ENCODE measurements around the gene SYNPO2. TPM values are rescaled to one million over a fixed set of nuclear protein-coding genes. Genes with fewer than 3 reads are reported as not detected.

The SYNPO2 gene
- total RNA-seq, 1 experiment from 2014 or later: 0.93 TPM

GRCh38 chr4:118931786-118932185 is 43.1 kb downstream of the SYNPO2 start:
- Histone ChIP-seq H2AFZ (ENCODE audit: low read depth, low read length, poor library complexity, severe bottlenecking) (no peak overlapping the region), H3K27me3 (ENCODE audit: insufficient read depth, low read length) (no peaks in the 10 kb centered on the region), H3K27ac (ENCODE audit: low read depth, low read length) (no peak overlapping the region), H3K4me1 (ENCODE audit: control insufficient read depth in 1 of 2, insufficient read depth in 2 of 2, low read length in 2 of 2) (no peaks in the 10 kb centered on the region), H3K9me3 (ENCODE audit: control insufficient read depth in 1 of 2, insufficient read depth in 1 of 2, low read depth in 1 of 2, low read length in 2 of 2) (no peaks in the 10 kb centered on the region), H3K9ac (ENCODE audit: low read length) (no peak overlapping the region), H3K79me2 (ENCODE audit: insufficient read depth, low read length) (no peaks in the 10 kb centered on the region), H4K20me1 (ENCODE audit: insufficient read depth) (no peaks in the 10 kb centered on the region), H3K4me2 (ENCODE audit: low read length) (no peak overlapping the region), H3K36me3 (ENCODE audit: control insufficient read depth in 1 of 2, insufficient read depth in 2 of 2, low read length in 2 of 2) (no peaks in the 10 kb centered on the region), H3K9me2 (ENCODE audit: insufficient read depth) (no peaks in the 10 kb centered on the region), H3K4me3 (replicated peaks in 1 of 2; ENCODE audit: low read depth in 1 of 2, low read length in 2 of 2) (no peak overlapping the region)
- DNase-seq (ENCODE audit: low read depth, low spot score): no peak
- intact Hi-C loops (cut with micrococcal nuclease): no loop called here
- no TSS peak for BruUV-seq (replicated peaks)
- ChIA-PET POLR2A (no interaction called here), RAD21 (ENCODE audit: low non-redundant PET in 1 of 2, low total read pairs in 2 of 2, uncharacterized antibody in 2 of 2, unreplicated experiment in 2 of 2) (no interaction called here), CTCF (no interaction called here)
- TF ChIP-seq EZH2 (IDR thresholded peaks at IDR 0.05) (no peak), SRF (IDR thresholded peaks at IDR 0.05; ENCODE audit: low read depth) (no peak), YY1 (IDR thresholded peaks at IDR 0.05; ENCODE audit: extremely low read depth, insufficient replicate concordance, low read depth, low read length) (no peak), ZNF274 (IDR thresholded peaks at IDR 0.05; ENCODE audit: low read depth, low read length) (no peak), TCF7L2 (IDR thresholded peaks at IDR 0.05; ENCODE audit: borderline replicate concordance, extremely low read depth, insufficient read depth, insufficient read length) (no peak), SP1 (IDR thresholded peaks at IDR 0.05; ENCODE audit: low read depth) (no peak), POLR2AphosphoS5 (IDR thresholded peaks at IDR 0.05; ENCODE audit: low read depth, low read length) (no peak), EGR1 (IDR thresholded peaks at IDR 0.05; ENCODE audit: low read depth) (no peak)
- no peak for ATAC-seq

- no peak overlapping the region for H3K27ac ChIP-seq (ENCODE audit: low read depth, low read length)
- BruUV-seq (replicated peaks): no TSS peak
- DNase-seq (ENCODE audit: low read depth, low spot score) (no peak), ATAC-seq (no peak)
- H3K4me3 ChIP-seq (replicated peaks in 1 of 2; ENCODE audit: low read depth in 1 of 2, low read length in 2 of 2): no peak overlapping the region
- no peaks in the 10 kb centered on the region for H3K79me2 ChIP-seq (ENCODE audit: insufficient read depth, low read length)
- CTCF ChIA-PET: no interaction called here
- H3K36me3 ChIP-seq (ENCODE audit: control insufficient read depth in 1 of 2, insufficient read depth in 2 of 2, low read length in 2 of 2): no peaks in the 10 kb centered on the region
- RAD21 ChIA-PET (ENCODE audit: low non-redundant PET in 1 of 2, low total read pairs in 2 of 2, uncharacterized antibody in 2 of 2, unreplicated experiment in 2 of 2): no interaction called here
- no peaks in the 10 kb centered on the region for H3K4me1 ChIP-seq (ENCODE audit: control insufficient read depth in 1 of 2, insufficient read depth in 2 of 2, low read length in 2 of 2)
- no peaks in the 10 kb centered on the region for H3K27me3 ChIP-seq (ENCODE audit: insufficient read depth, low read length)
- H3K9me2 ChIP-seq (ENCODE audit: insufficient read depth): no peaks in the 10 kb centered on the region
- intact Hi-C loops (cut with micrococcal nuclease): no loop called here
- H3K9me3 ChIP-seq (ENCODE audit: control insufficient read depth in 1 of 2, insufficient read depth in 1 of 2, low read depth in 1 of 2, low read length in 2 of 2): no peaks in the 10 kb centered on the region
- no peak overlapping the region for H2AFZ ChIP-seq (ENCODE audit: low read depth, low read length, poor library complexity, severe bottlenecking)
- no peaks in the 10 kb centered on the region for H4K20me1 ChIP-seq (ENCODE audit: insufficient read depth)
- no peak overlapping the region for H3K4me2 ChIP-seq (ENCODE audit: low read length)
- no peak overlapping the region for H3K9ac ChIP-seq (ENCODE audit: low read length)
- POLR2A ChIA-PET: no interaction called here
- TF ChIP-seq JUND (IDR thresholded peaks at IDR 0.05) (no peak), SP1 (IDR thresholded peaks at IDR 0.05; ENCODE audit: low read depth) (no peak), EZH2 (IDR thresholded peaks at IDR 0.05) (no peak), SIN3A (IDR thresholded peaks at IDR 0.05; ENCODE audit: low read depth) (no peak), POLR2AphosphoS5 (IDR thresholded peaks at IDR 0.05; ENCODE audit: low read depth, low read length) (no peak), RAD21 (IDR thresholded peaks at IDR 0.05; ENCODE audit: low read depth) (no peak), CTCF (IDR thresholded peaks at IDR 0.05 in 2 of 3, conservative IDR thresholded peaks at IDR 0.05 in 1 of 3; ENCODE audit: borderline replicate concordance in 1 of 3, insufficient read depth in 1 of 3, low read depth in 2 of 3, low read length in 2 of 3) (no peak), YY1 (IDR thresholded peaks at IDR 0.05; ENCODE audit: extremely low read depth, insufficient replicate concordance, low read depth, low read length) (no peak), CEBPB (IDR thresholded peaks at IDR 0.05; ENCODE audit: low read depth) (no peak), ZFX (IDR thresholded peaks at IDR 0.05) (no peak), TCF7L2 (IDR thresholded peaks at IDR 0.05; ENCODE audit: borderline replicate concordance, extremely low read depth, insufficient read depth, insufficient read length) (no peak), CBX3 (IDR thresholded peaks at IDR 0.05; ENCODE audit: low read depth) (no peak), ATF3 (IDR thresholded peaks at IDR 0.05) (no peak), EGR1 (IDR thresholded peaks at IDR 0.05; ENCODE audit: low read depth) (no peak), MAX (IDR thresholded peaks at IDR 0.05) (no peak)
These were observed 47.2 kb downstream of the SYNPO2 start for GRCh38 chr4:118935819-118936218.
